ENCODE measurements around the gene MCUB. TPM values are rescaled to one million over a fixed set of nuclear protein-coding genes. Genes with fewer than 3 reads are reported as not detected.

Gene MCUB

DNA sequence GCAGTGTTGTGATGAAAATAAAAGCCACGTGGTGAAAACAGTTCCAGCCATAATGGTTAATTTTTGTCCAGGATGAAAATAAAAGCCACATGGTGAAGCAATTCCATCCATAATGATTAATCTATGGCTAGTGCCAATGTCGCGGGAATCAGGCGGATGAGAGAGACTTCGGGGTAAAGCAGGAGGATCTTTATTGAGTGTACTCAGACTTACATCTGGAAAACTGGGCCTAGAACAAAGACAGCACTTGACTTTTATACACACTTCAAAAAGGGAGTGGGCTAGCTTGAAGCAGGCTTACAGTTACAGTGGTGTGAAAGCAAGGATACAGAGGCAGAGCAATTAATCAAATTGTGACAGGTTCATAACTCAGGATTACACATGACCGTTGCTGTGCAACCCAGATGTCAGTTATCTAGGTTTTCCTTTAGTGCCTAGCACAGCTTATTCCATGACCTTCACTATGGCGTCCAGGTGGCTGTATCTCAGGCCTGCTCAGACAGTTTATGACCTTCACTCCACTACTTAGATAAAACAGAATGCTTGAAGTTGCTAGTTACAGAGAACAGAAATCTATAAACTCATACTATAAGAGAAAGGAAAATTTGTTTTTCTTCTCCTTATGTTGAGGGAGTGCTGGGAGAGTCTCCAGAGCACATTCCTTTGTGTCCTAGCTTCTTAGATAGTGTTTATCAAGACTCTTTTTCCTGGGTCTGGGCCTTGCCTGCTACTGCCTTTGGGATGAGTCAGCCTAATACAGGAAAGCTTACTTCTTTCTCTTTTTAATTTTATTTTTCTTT is 175.7 kb downstream of the MCUB start:
- H3K9ac ChIP-seq (ENCODE audit: low read depth, low read length): no peak overlapping the region
- H3K36me3 ChIP-seq (ENCODE audit: insufficient read depth, low read length): no peaks in the 10 kb centered on the region
- H3K4me3 ChIP-seq (ENCODE audit: low read length): no peak overlapping the region
- H3K27me3 ChIP-seq (ENCODE audit: control insufficient read depth, insufficient read depth, low read length): no peaks in the 10 kb centered on the region
- H3K9me3 ChIP-seq (replicated peaks; ENCODE audit: low read length): no peaks in the 10 kb centered on the region
- H3K4me1 ChIP-seq (ENCODE audit: control insufficient read depth, insufficient read depth, low read length): peaks cover 2% of the 10 kb centered on the region
- no peak overlapping the region for H3K4me2 ChIP-seq (ENCODE audit: low read length)

Small RNA genes lying within 50 kb of the gene (small RNA-seq; reads per million reads assigned to genes)
- gene HIGD1AP14: not detected

All from skeletal muscle satellite cell (primary cell).